Measurements from ENCODE around the gene THSD7A.

The THSD7A gene

DNA sequence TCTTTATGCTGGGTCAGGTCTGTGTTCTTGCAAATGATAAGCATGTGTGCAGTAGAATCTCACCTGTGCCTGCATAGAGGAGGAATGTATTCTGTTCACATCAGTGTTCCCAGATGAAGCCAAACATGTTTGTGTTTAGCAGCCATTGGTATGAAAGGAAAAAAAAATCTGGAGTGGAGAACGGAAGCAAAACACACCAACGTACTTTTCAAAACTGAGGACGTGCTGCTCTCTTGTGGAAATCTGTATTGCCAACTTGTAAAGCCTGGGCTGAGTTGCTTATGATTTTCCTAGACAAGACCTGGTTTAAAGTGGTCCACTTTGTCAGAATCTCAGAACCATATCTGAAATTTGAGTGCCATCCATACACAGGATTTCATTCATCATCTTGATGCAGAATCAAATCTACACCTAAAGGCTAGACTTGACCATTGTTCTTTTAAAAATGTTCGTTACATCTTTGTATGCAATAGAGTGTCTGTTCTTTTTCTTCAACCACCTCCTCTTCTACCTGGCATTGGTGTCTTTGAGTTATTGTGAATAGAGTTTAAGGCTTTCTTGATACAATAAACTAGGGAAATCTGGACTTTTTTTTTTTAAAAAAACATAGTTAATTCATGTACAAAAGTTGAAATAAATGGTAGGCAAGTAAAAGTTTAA lies 490.6 kb downstream of the THSD7A start:
- Histone ChIP-seq H3K4me2 (ENCODE audit: low read depth, low read length) (no peak overlapping the region), H2AFZ (ENCODE audit: low read length) (no peak overlapping the region), H4K20me1 (ENCODE audit: insufficient read depth, low read length) (no peaks in the 10 kb centered on the region), H3K4me3 (ENCODE audit: low read length) (no peak overlapping the region), H3K9me3 (replicated peaks; ENCODE audit: insufficient read depth, low read length) (no peaks in the 10 kb centered on the region), H3K9me2 (replicated peaks; ENCODE audit: insufficient read depth, low read length) (no peaks in the 10 kb centered on the region), H3K36me3 (replicated peaks; ENCODE audit: insufficient read depth, low read length) (no peaks in the 10 kb centered on the region), H3K79me2 (ENCODE audit: low read length) (no peaks in the 10 kb centered on the region), H3K9ac (ENCODE audit: low read length) (no peak overlapping the region), H3K27me3 (replicated peaks; ENCODE audit: insufficient read depth, low read length) (no peaks in the 10 kb centered on the region), H3K4me1 (ENCODE audit: low read length) (peaks cover 15% of the 10 kb centered on the region), H3F3A (ENCODE audit: insufficient read depth, low read length) (peaks cover 4% of the 10 kb centered on the region; the same call in 1 of the 2 replicates), H3K27ac (ENCODE audit: low read length) (no peak overlapping the region)
- no peak for DNase-seq
- TF ChIP-seq, protein P1, sequence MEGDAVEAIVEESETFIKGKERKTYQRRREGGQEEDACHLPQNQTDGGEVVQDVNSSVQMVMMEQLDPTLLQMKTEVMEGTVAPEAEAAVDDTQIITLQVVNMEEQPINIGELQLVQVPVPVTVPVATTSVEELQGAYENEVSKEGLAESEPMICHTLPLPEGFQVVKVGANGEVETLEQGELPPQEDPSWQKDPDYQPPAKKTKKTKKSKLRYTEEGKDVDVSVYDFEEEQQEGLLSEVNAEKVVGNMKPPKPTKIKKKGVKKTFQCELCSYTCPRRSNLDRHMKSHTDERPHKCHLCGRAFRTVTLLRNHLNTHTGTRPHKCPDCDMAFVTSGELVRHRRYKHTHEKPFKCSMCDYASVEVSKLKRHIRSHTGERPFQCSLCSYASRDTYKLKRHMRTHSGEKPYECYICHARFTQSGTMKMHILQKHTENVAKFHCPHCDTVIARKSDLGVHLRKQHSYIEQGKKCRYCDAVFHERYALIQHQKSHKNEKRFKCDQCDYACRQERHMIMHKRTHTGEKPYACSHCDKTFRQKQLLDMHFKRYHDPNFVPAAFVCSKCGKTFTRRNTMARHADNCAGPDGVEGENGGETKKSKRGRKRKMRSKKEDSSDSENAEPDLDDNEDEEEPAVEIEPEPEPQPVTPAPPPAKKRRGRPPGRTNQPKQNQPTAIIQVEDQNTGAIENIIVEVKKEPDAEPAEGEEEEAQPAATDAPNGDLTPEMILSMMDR (IDR thresholded peaks at IDR 0.05; ENCODE audit: low read length): peak; percentile 17; the same call in 1 of the 2 replicates
- TF ChIP-seq EZH2 (optimal IDR thresholded peaks at IDR 0.05; ENCODE audit: low read depth, low read length) (no peak), EZH2phosphoT487 (IDR thresholded peaks at IDR 0.05; ENCODE audit: low read length) (no peak)

DNA sequence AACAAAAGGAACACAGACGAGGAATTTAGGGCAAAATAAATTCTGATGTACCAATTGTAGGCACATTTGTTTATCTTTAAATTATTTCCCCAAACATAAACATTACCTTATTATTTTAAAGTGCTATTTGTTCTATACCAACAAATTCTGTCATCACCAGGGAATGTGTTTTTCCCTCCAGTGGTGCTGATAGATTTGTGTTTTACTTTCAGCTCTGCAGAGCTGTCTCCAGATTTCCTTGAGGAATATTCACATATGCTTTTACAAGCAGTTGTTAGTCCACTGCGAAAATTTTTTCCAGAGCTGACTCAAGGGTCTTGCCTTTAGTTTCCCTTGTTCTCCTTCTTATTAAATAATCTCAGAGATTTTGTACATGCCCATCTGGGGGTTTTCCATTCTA lies 495.6 kb downstream of the THSD7A start:
- Histone ChIP-seq H3K9me3 (replicated peaks; ENCODE audit: insufficient read depth, low read length) (no peaks in the 10 kb centered on the region), H3K9ac (ENCODE audit: low read length) (no peak overlapping the region), H3K27ac (ENCODE audit: low read length) (no peak overlapping the region), H2AFZ (ENCODE audit: low read length) (no peak overlapping the region), H3K4me2 (ENCODE audit: low read depth, low read length) (no peak overlapping the region), H3K4me1 (ENCODE audit: low read length) (no peaks in the 10 kb centered on the region), H3K27me3 (replicated peaks; ENCODE audit: insufficient read depth, low read length) (no peaks in the 10 kb centered on the region), H3K9me2 (replicated peaks; ENCODE audit: insufficient read depth, low read length) (no peaks in the 10 kb centered on the region), H3K79me2 (ENCODE audit: low read length) (no peaks in the 10 kb centered on the region), H3F3A (ENCODE audit: insufficient read depth, low read length) (no peaks in the 10 kb centered on the region), H3K4me3 (ENCODE audit: low read length) (no peak overlapping the region), H4K20me1 (ENCODE audit: insufficient read depth, low read length) (no peaks in the 10 kb centered on the region), H3K36me3 (replicated peaks; ENCODE audit: insufficient read depth, low read length) (no peaks in the 10 kb centered on the region)
- no peak for DNase-seq
- TF ChIP-seq EZH2 (optimal IDR thresholded peaks at IDR 0.05; ENCODE audit: low read depth, low read length): no peak

GRCh38 chr7:11335947-11336346 lies 496.1 kb downstream of the THSD7A start:
- TF ChIP-seq, protein P1 (IDR thresholded peaks at IDR 0.05; ENCODE audit: low read length): no peak
- TF ChIP-seq EZH2phosphoT487 (IDR thresholded peaks at IDR 0.05; ENCODE audit: low read length) (no peak), EZH2 (optimal IDR thresholded peaks at IDR 0.05; ENCODE audit: low read depth, low read length) (no peak)
- Histone ChIP-seq H3K4me2 (ENCODE audit: low read depth, low read length) (no peak overlapping the region), H3K27ac (ENCODE audit: low read length) (no peak overlapping the region), H4K20me1 (ENCODE audit: insufficient read depth, low read length) (no peaks in the 10 kb centered on the region), H3K4me3 (ENCODE audit: low read length) (no peak overlapping the region), H3K36me3 (replicated peaks; ENCODE audit: insufficient read depth, low read length) (no peaks in the 10 kb centered on the region), H3K27me3 (replicated peaks; ENCODE audit: insufficient read depth, low read length) (no peaks in the 10 kb centered on the region), H3K79me2 (ENCODE audit: low read length) (no peaks in the 10 kb centered on the region), H3K9ac (ENCODE audit: low read length) (no peak overlapping the region), H3F3A (ENCODE audit: insufficient read depth, low read length) (no peaks in the 10 kb centered on the region), H3K9me2 (replicated peaks; ENCODE audit: insufficient read depth, low read length) (no peaks in the 10 kb centered on the region), H2AFZ (ENCODE audit: low read length) (no peak overlapping the region), H3K9me3 (replicated peaks; ENCODE audit: insufficient read depth, low read length) (no peaks in the 10 kb centered on the region), H3K4me1 (ENCODE audit: low read length) (no peaks in the 10 kb centered on the region)
- no peak for DNase-seq

- no peaks in the 10 kb centered on the region for H3F3A ChIP-seq (ENCODE audit: insufficient read depth, low read length)
- H3K27me3 ChIP-seq (replicated peaks; ENCODE audit: insufficient read depth, low read length): no peaks in the 10 kb centered on the region
- H3K79me2 ChIP-seq (ENCODE audit: low read length): no peaks in the 10 kb centered on the region
- no peaks in the 10 kb centered on the region for H4K20me1 ChIP-seq (ENCODE audit: insufficient read depth, low read length)
- no peaks in the 10 kb centered on the region for H3K4me1 ChIP-seq (ENCODE audit: low read length)
- H3K9ac ChIP-seq (ENCODE audit: low read length): no peak overlapping the region
- no peak for TF ChIP-seq EZH2 (optimal IDR thresholded peaks at IDR 0.05; ENCODE audit: low read depth, low read length)
- TF ChIP-seq EZH2phosphoT487 (IDR thresholded peaks at IDR 0.05; ENCODE audit: low read length): no peak
- TF ChIP-seq, protein P1 (IDR thresholded peaks at IDR 0.05; ENCODE audit: low read length): no peak
- no peaks in the 10 kb centered on the region for H3K9me3 ChIP-seq (replicated peaks; ENCODE audit: insufficient read depth, low read length)
- H2AFZ ChIP-seq (ENCODE audit: low read length): no peak overlapping the region
- H3K36me3 ChIP-seq (replicated peaks; ENCODE audit: insufficient read depth, low read length): no peaks in the 10 kb centered on the region
- H3K4me2 ChIP-seq (ENCODE audit: low read depth, low read length): no peak overlapping the region
- no peak overlapping the region for H3K27ac ChIP-seq (ENCODE audit: low read length)
- DNase-seq: no peak
- no peak overlapping the region for H3K4me3 ChIP-seq (ENCODE audit: low read length)
- no peaks in the 10 kb centered on the region for H3K9me2 ChIP-seq (replicated peaks; ENCODE audit: insufficient read depth, low read length)
Measured at GRCh38 chr7:11332865-11333228, 499.2 kb downstream of the THSD7A start.
